H9 (cell line): Measurements from ENCODE around the gene ASGR2. TPM values are rescaled to one million over a fixed set of nuclear protein-coding genes. Genes with fewer than 3 reads are reported as not detected.

Source experiments
- DNase-seq: peaks from one replicate; pipeline ENCODE4 v3.0.0-alpha.2; 2017
- H2AFZ ChIP-seq: one replicate; pipeline ENCODE4 v1.6.1; 2013; ENCODE audit warnings: mild to moderate bottlenecking, low read length, control low read depth, moderate library complexity
- H2AK5ac ChIP-seq: 2 replicates; pipeline ENCODE4 v1.6.1; 2013; ENCODE audit warnings: low read length, control low read depth, mixed read lengths; ENCODE audit not compliant: insufficient read length
- H2BK120ac ChIP-seq: one replicate; pipeline ENCODE4 v1.6.1; 2013; ENCODE audit warnings: low read depth, mild to moderate bottlenecking, low read length, control low read depth, inconsistent platforms; ENCODE audit not compliant: poor library complexity, severe bottlenecking
- H2BK12ac ChIP-seq: 2 replicates; pipeline ENCODE4 v1.6.1; 2013; ENCODE audit warnings: low read length, control low read depth, mixed read lengths, low read depth; ENCODE audit not compliant: insufficient read length
- H2BK15ac ChIP-seq: 2 replicates; pipeline ENCODE4 v1.6.1; 2013; ENCODE audit warnings: low read depth, low read length, control low read depth
- H2BK20ac ChIP-seq: one replicate; pipeline ENCODE4 v1.6.1; 2013; ENCODE audit warnings: low read depth, mild to moderate bottlenecking, low read length, control low read depth, inconsistent platforms; ENCODE audit not compliant: poor library complexity, severe bottlenecking
- H2BK5ac ChIP-seq: 2 replicates; pipeline ENCODE4 v1.6.1; 2013; ENCODE audit warnings: low read length, control low read depth, mixed read lengths; ENCODE audit not compliant: insufficient read length
- H3K14ac ChIP-seq: 2 replicates; pipeline ENCODE4 v1.6.1; 2013; ENCODE audit warnings: low read length, control low read depth; ENCODE audit not compliant: insufficient read depth
- H3K18ac ChIP-seq: 2 replicates; pipeline ENCODE4 v1.6.1; 2013; ENCODE audit warnings: low read depth, mild to moderate bottlenecking, mixed read lengths, low read length, control low read depth; ENCODE audit not compliant: insufficient read length
- H3K23ac ChIP-seq: 2 replicates; pipeline ENCODE4 v1.6.1; 2013; ENCODE audit warnings: low read length, control low read depth, mixed read lengths, low read depth; ENCODE audit not compliant: insufficient read length
- H3K23me2 ChIP-seq: 2 replicates; pipeline ENCODE4 v1.6.1; 2013; ENCODE audit warnings: low read depth, mild to moderate bottlenecking, mixed read lengths, low read length, control low read depth; ENCODE audit not compliant: insufficient read length, poor library complexity, severe bottlenecking
- H3K27ac ChIP-seq: 2 replicates; pipeline ENCODE4 v1.5.1; 2013; ENCODE audit warnings: low read length, control low read depth, mixed read lengths, low read depth; ENCODE audit not compliant: insufficient read length
- H3K27me3 ChIP-seq: 2 replicates; pipeline ENCODE4 v1.6.1; 2013; ENCODE audit warnings: low read length, control low read depth, inconsistent platforms; ENCODE audit not compliant: insufficient read depth
- H3K4ac ChIP-seq: 2 replicates; pipeline ENCODE4 v1.6.1; 2013; ENCODE audit warnings: low read depth, mild to moderate bottlenecking, control low read depth, inconsistent platforms, low read length, moderate library complexity
- H3K4me1 ChIP-seq: 2 replicates; pipeline ENCODE4 v1.6.1; 2013; ENCODE audit warnings: low read length, control low read depth, inconsistent platforms; ENCODE audit not compliant: insufficient read depth
- H3K4me2 ChIP-seq: 2 replicates; pipeline ENCODE4 v1.6.1; 2013; ENCODE audit warnings: low read length, control low read depth, mixed read lengths; ENCODE audit not compliant: insufficient read length, insufficient read depth
- H3K56ac ChIP-seq: 2 replicates; pipeline ENCODE4 v1.6.1; 2013; ENCODE audit warnings: low read depth, mild to moderate bottlenecking, mixed read lengths, low read length, control low read depth; ENCODE audit not compliant: insufficient read length
- H3K79me1 ChIP-seq: 2 replicates; pipeline ENCODE4 v1.6.1; 2013; ENCODE audit warnings: low read depth, mild to moderate bottlenecking, moderate library complexity, low read length, control low read depth, inconsistent platforms; ENCODE audit not compliant: insufficient read depth, poor library complexity, severe bottlenecking
- H3K79me2 ChIP-seq: 2 replicates; pipeline ENCODE4 v1.6.1; 2013; ENCODE audit warnings: low read length, control low read depth, inconsistent platforms; ENCODE audit not compliant: insufficient read depth
- H3K9ac ChIP-seq: 2 replicates; pipeline ENCODE4 v1.6.1; 2013; ENCODE audit warnings: low read length, control low read depth, mixed read lengths; ENCODE audit not compliant: insufficient read length; ENCODE audit errors: extremely low read depth
- H3K9me3 ChIP-seq: one replicate; pipeline ENCODE4 v1.6.1; 2013; ENCODE audit warnings: low read depth, low read length, inconsistent platforms; ENCODE audit not compliant: control insufficient read depth
- H3T11ph ChIP-seq: one replicate; pipeline ENCODE4 v1.6.1; 2013; ENCODE audit warnings: mild to moderate bottlenecking, low read length, control low read depth, inconsistent platforms
- H4K20me1 ChIP-seq: one replicate; pipeline ENCODE4 v1.6.1; 2013; ENCODE audit not compliant: control insufficient read depth, insufficient read length, insufficient read depth
- H4K5ac ChIP-seq: 2 replicates; pipeline ENCODE4 v1.6.1; 2013; ENCODE audit warnings: low read depth, mild to moderate bottlenecking, mixed read lengths, low read length, control low read depth; ENCODE audit not compliant: insufficient read length
- H4K8ac ChIP-seq: replicated peaks from 2 replicates; pipeline ENCODE4 v1.6.1; 2013; ENCODE audit warnings: low read length, control low read depth, mixed read lengths, low read depth; ENCODE audit not compliant: insufficient read length
- H4K91ac ChIP-seq: 2 replicates; pipeline ENCODE4 v1.6.1; 2013; ENCODE audit warnings: low read depth, mild to moderate bottlenecking, moderate library complexity, mixed read lengths, low read length, control low read depth; ENCODE audit not compliant: insufficient read length
- H3K27ac Mint-ChIP-seq, 3 experiments: 2 replicates in 2 of 3; 3 replicates in 1 of 3; pipeline ENCODE4 v1.8.0; 2020 to 2021; ENCODE audit warnings: mixed read lengths in 3 of 3, mild to moderate bottlenecking in 1 of 3, moderate library complexity in 1 of 3
- H3K27me3 Mint-ChIP-seq: 2 replicates; pipeline ENCODE4 v1.8.0; 2021; ENCODE audit warnings: low read depth, mild to moderate bottlenecking, moderate library complexity, mixed read lengths
- H3K36me3 Mint-ChIP-seq, 3 experiments: 2 replicates in 2 of 3; 3 replicates in 1 of 3; pipeline ENCODE4 v1.8.0; 2020 to 2021; ENCODE audit warnings: low read depth in 3 of 3, mixed read lengths in 3 of 3; ENCODE audit not compliant: insufficient read depth in 1 of 3
- H3K4me1 Mint-ChIP-seq, 2 experiments: 2 replicates each; pipeline ENCODE4 v1.8.0; 2020; ENCODE audit warnings: mixed read lengths in 2 of 2
- H3K4me3 Mint-ChIP-seq, 2 experiments: 2 replicates in 1 of 2; 3 replicates in 1 of 2; pipeline ENCODE4 v1.8.0; 2020 to 2021; ENCODE audit warnings: mild to moderate bottlenecking in 2 of 2, mixed read lengths in 2 of 2, moderate library complexity in 1 of 2
- H3K9me3 Mint-ChIP-seq, 2 experiments: 2 replicates in 1 of 2; 3 replicates in 1 of 2; pipeline ENCODE4 v1.8.0; 2020; ENCODE audit warnings: mild to moderate bottlenecking in 2 of 2, mixed read lengths in 2 of 2, moderate library complexity in 1 of 2
- WGBS: extraction: QIAGEN DNeasy Blood & Tissue Kit; methylation state at CpG from one replicate; pipeline ENCODE4 v1.1.7; 2013; ENCODE audit warnings: missing lambda C conversion rate, low lambda C conversion rate, mixed read lengths; ENCODE audit not compliant: insufficient read length; ENCODE audit errors: extremely low coverage; 5-methylcytosine and 5-hydroxymethylcytosine counted together
- total RNA-seq: library from RNA; stranded (reverse); gene quantifications from 2 replicates; pipeline ENCODE4 v1.2.1, GENCODE V29; 2021
- TF ChIP-seq, protein P1 (sequence below): fragments of 200-600 bp; sonication (generic); conservative IDR thresholded peaks from 3 replicates; pipeline ENCODE4 v1.8.0; 2021; ENCODE audit warnings: antibody characterized with exemption, mild to moderate bottlenecking

Gene ASGR2
- total RNA-seq, 1 experiment from 2014 or later, result not detected

DNA sequence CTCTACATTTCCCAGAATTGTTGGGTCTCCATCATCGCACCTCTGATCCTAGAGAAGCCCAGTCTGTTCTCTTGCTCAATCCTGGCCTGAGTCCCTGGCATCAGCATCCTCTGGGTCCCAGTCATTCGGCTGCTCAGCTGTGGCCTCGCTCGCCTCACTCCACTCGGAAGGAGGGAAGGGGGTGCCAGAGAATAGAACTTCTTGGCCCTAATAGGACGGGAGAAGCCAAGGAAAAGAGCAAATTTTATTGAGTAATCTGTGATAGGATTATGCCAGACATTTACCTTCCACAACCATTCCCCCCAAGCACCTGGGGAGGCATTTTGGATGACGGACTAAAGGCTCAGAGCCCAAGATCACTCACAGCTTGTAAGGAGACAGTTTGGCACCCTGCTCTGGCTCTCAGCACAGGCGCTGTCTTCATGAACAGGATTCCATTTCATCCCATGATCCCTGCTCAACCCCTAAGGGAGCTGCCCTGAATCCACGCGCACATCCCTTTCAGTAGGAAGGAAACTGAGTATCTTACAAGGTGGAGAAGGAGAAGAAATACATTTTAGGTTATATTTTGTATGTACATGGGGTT, 34.1 kb downstream of the ASGR2 start:
- no peaks in the 10 kb centered on the region for H3K36me3 Mint-ChIP-seq
- no peak overlapping the region for H3K4me3 Mint-ChIP-seq
- Histone ChIP-seq H4K91ac (no peak overlapping the region), H2AK5ac (no peak overlapping the region), H3K79me1 (no peaks in the 10 kb centered on the region), H2AFZ (no peak overlapping the region), H2BK15ac (no peak overlapping the region), H2BK120ac (no peak overlapping the region), H3K18ac (no peak overlapping the region), H2BK12ac (no peak overlapping the region), H3K56ac (no peak overlapping the region), H3K14ac (no peak overlapping the region), H3K23ac (no peak overlapping the region), H4K20me1 (no peaks in the 10 kb centered on the region), H3K23me2 (no peaks in the 10 kb centered on the region), H3K4me2 (no peak overlapping the region), H3K4me1 (no peaks in the 10 kb centered on the region), H3K9ac (no peak overlapping the region), H3K9me3 (no peaks in the 10 kb centered on the region), H4K5ac (no peak overlapping the region), H3K27me3 (no peaks in the 10 kb centered on the region), H3K79me2 (no peaks in the 10 kb centered on the region), H3K4ac (no peak overlapping the region), H3T11ph (no peak overlapping the region), H2BK20ac (no peak overlapping the region), H2BK5ac (no peak overlapping the region), H4K8ac (no peak overlapping the region), H3K27ac (no peak overlapping the region)
- peaks cover 14% of the 10 kb centered on the region for H3K27me3 Mint-ChIP-seq
- peaks cover 0 to 6% of the 10 kb centered on the region in 2 experiments; a peak in 1 of 5 replicates for H3K9me3 Mint-ChIP-seq
- DNase-seq, result no peak
- no CpG with 5 or more reads among the region's 10 CpGs for WGBS
- TF ChIP-seq, protein P1, sequence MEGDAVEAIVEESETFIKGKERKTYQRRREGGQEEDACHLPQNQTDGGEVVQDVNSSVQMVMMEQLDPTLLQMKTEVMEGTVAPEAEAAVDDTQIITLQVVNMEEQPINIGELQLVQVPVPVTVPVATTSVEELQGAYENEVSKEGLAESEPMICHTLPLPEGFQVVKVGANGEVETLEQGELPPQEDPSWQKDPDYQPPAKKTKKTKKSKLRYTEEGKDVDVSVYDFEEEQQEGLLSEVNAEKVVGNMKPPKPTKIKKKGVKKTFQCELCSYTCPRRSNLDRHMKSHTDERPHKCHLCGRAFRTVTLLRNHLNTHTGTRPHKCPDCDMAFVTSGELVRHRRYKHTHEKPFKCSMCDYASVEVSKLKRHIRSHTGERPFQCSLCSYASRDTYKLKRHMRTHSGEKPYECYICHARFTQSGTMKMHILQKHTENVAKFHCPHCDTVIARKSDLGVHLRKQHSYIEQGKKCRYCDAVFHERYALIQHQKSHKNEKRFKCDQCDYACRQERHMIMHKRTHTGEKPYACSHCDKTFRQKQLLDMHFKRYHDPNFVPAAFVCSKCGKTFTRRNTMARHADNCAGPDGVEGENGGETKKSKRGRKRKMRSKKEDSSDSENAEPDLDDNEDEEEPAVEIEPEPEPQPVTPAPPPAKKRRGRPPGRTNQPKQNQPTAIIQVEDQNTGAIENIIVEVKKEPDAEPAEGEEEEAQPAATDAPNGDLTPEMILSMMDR, result no peak
- H3K27ac Mint-ChIP-seq, result no peak overlapping the region
- H3K4me1 Mint-ChIP-seq, result 0 out of 4 replicates have a peak, but pooled peaks cover 0 to 2% of the 10 kb centered on the region in 2 experiments
